MM.1S (cell line): ENCODE data around the gene FBXO24.

ENCODE experiments used
- DNase-seq: peaks from one replicate; pipeline ENCODE4 v3.0.0-alpha.2; 2015
- H2AFZ ChIP-seq: fragments of 300-600 bp; sonication (generic); 2 replicates; pipeline ENCODE4 v1.6.0; 2016; ENCODE audit warnings: antibody characterized with exemption, low read length
- H3F3A ChIP-seq: fragments of 300-600 bp; sonication (generic); 2 replicates; pipeline ENCODE4 v1.6.1; 2016; ENCODE audit warnings: mild to moderate bottlenecking, antibody characterized with exemption, low read length, moderate library complexity, mixed read lengths; ENCODE audit not compliant: insufficient read depth
- H3K27ac ChIP-seq: fragments of 300-600 bp; sonication (generic); 2 replicates; pipeline ENCODE4 v1.5.1; 2016; ENCODE audit warnings: mild to moderate bottlenecking, low read length
- H3K27me3 ChIP-seq: fragments of 300-600 bp; sonication (generic); replicated peaks from 2 replicates; pipeline ENCODE4 v1.6.0; 2016; ENCODE audit warnings: low read length; ENCODE audit not compliant: insufficient read depth
- H3K36me3 ChIP-seq: fragments of 300-600 bp; sonication (generic); replicated peaks from 2 replicates; pipeline ENCODE4 v1.6.1; 2016; ENCODE audit warnings: mild to moderate bottlenecking, low read length, mixed read lengths; ENCODE audit not compliant: insufficient read depth
- H3K4me1 ChIP-seq: fragments of 300-600 bp; sonication (generic); 2 replicates; pipeline ENCODE4 v1.6.1; 2016; ENCODE audit warnings: low read length, mixed read lengths
- H3K4me2 ChIP-seq: fragments of 300-600 bp; sonication (generic); 2 replicates; pipeline ENCODE4 v1.6.0; 2016; ENCODE audit warnings: low read depth, low read length
- H3K4me3 ChIP-seq: fragments of 300-600 bp; sonication (generic); 2 replicates; pipeline ENCODE4 v1.5.1; 2016; ENCODE audit warnings: low read length, mixed read lengths
- H3K79me2 ChIP-seq: fragments of 300-600 bp; sonication (generic); 2 replicates; pipeline ENCODE4 v1.6.1; 2016; ENCODE audit warnings: mixed run types, low read length, mixed read lengths
- H3K9ac ChIP-seq: fragments of 300-600 bp; sonication (generic); 2 replicates; pipeline ENCODE4 v1.6.1; 2016; ENCODE audit warnings: low read length, mixed read lengths
- H3K9me2 ChIP-seq: fragments of 300-600 bp; sonication (generic); replicated peaks from 2 replicates; pipeline ENCODE4 v1.6.1; 2016; ENCODE audit warnings: mild to moderate bottlenecking, low read length, mixed read lengths; ENCODE audit not compliant: insufficient read depth
- H3K9me3 ChIP-seq: fragments of 300-600 bp; sonication (generic); replicated peaks from 2 replicates; pipeline ENCODE4 v1.6.1; 2016; ENCODE audit warnings: mild to moderate bottlenecking, low read length, mixed read lengths; ENCODE audit not compliant: insufficient read depth
- H4K20me1 ChIP-seq: fragments of 300-600 bp; sonication (generic); 2 replicates; pipeline ENCODE4 v1.6.1; 2016; ENCODE audit warnings: mild to moderate bottlenecking, low read length, moderate library complexity, mixed read lengths; ENCODE audit not compliant: insufficient read depth
- CTCF ChIP-seq: fragments of 300-600 bp; sonication (generic); IDR thresholded peaks from 2 replicates; pipeline ENCODE4 v1.5.1; 2016; ENCODE audit warnings: antibody characterized with exemption, low read length, mixed read lengths
- EZH2 ChIP-seq: fragments of 300-600 bp; sonication (generic); optimal IDR thresholded peaks from 2 replicates; pipeline ENCODE3; 2017; ENCODE audit warnings: low read depth, mild to moderate bottlenecking, antibody characterized with exemption, low read length, mixed read lengths
- EZH2phosphoT487 ChIP-seq: fragments of 300-600 bp; sonication (generic); IDR thresholded peaks from 2 replicates; pipeline ENCODE4 v1.6.1; 2018; ENCODE audit warnings: antibody characterized with exemption, low read length

FBXO24 gene

GRCh38 chr7:100604028-100604975 is 18.2 kb downstream of the FBXO24 start:
- peak overlapping the region; percentile 25; the same call in 1 of the 2 replicates for H3K9ac ChIP-seq
- H3F3A ChIP-seq, result no peaks in the 10 kb centered on the region
- TF ChIP-seq CTCF (peak; percentile 39), EZH2phosphoT487 (no peak)
- H3K4me2 ChIP-seq, result peak overlapping the region; percentile 99
- H3K4me1 ChIP-seq, result no peaks in the 10 kb centered on the region; the same call in 1 of the 2 replicates
- H3K4me3 ChIP-seq, result peak overlapping the region; percentile 69
- peaks cover 84% of the 10 kb centered on the region for H3K27me3 ChIP-seq
- no peak overlapping the region for H3K27ac ChIP-seq
- peak; percentile 43 for DNase-seq
- H2AFZ ChIP-seq, result peak overlapping the region; percentile 89
- no peaks in the 10 kb centered on the region for H3K79me2 ChIP-seq
- no peaks in the 10 kb centered on the region for H3K9me2 ChIP-seq
- no peaks in the 10 kb centered on the region for H3K9me3 ChIP-seq
- no peaks in the 10 kb centered on the region for H4K20me1 ChIP-seq
- no peaks in the 10 kb centered on the region for H3K36me3 ChIP-seq

GRCh38 chr7:100604976-100605911 is 19.1 kb downstream of the FBXO24 start:
- Histone ChIP-seq H3K4me2 (peak overlapping the region; percentile 99), H3K9ac (no peak overlapping the region; the same call in 1 of the 2 replicates), H2AFZ (peak overlapping the region; percentile 89), H3K27ac (no peak overlapping the region), H3K4me1 (no peaks in the 10 kb centered on the region; the same call in 1 of the 2 replicates), H3K9me3 (no peaks in the 10 kb centered on the region), H3K4me3 (peak overlapping the region; percentile 69), H3K27me3 (peaks cover 85% of the 10 kb centered on the region), H3K79me2 (no peaks in the 10 kb centered on the region), H3K9me2 (no peaks in the 10 kb centered on the region), H3F3A (no peaks in the 10 kb centered on the region), H4K20me1 (no peaks in the 10 kb centered on the region), H3K36me3 (no peaks in the 10 kb centered on the region)
- TF ChIP-seq EZH2 (peak; percentile 64), CTCF (no peak)
- no peak for DNase-seq

- Histone ChIP-seq H3K27ac (no peak overlapping the region), H3F3A (peaks cover 4% of the 10 kb centered on the region; the same call in 1 of the 2 replicates)
Measured at GRCh38 chr7:100606313-100606712, 20.2 kb downstream of the FBXO24 start.

More at GRCh38 chr7:100606313-100606712, 20.2 kb downstream of the FBXO24 start:
- Histone ChIP-seq H2AFZ (no peak overlapping the region), H3K4me1 (no peaks in the 10 kb centered on the region; the same call in 1 of the 2 replicates), H3K9me3 (no peaks in the 10 kb centered on the region), H3K9me2 (no peaks in the 10 kb centered on the region), H3K36me3 (no peaks in the 10 kb centered on the region), H3K9ac (no peak overlapping the region), H3K27me3 (peaks cover 91% of the 10 kb centered on the region), H3K79me2 (no peaks in the 10 kb centered on the region), H3K4me2 (no peak overlapping the region), H3K4me3 (no peak overlapping the region), H4K20me1 (no peaks in the 10 kb centered on the region)
- TF ChIP-seq EZH2, result no peak
- no peak for TF ChIP-seq EZH2phosphoT487
- no peak for TF ChIP-seq CTCF
- DNase-seq, result no peak
